ENCODE measurements around the gene RPS6KC1.
A peak's percentile ranks its signal among the peaks of the same experiment; 100 is the strongest.
"Not testable (repeated sequence)": the region's sequence is repeated elsewhere in the genome, so short reads cannot be mapped to it uniquely, and the experiment has no call there.

RPS6KC1 gene

GRCh38 chr1:213111502-213111901 lies 60.5 kb downstream of the RPS6KC1 start:
- no peak for DNase-seq

DNA sequence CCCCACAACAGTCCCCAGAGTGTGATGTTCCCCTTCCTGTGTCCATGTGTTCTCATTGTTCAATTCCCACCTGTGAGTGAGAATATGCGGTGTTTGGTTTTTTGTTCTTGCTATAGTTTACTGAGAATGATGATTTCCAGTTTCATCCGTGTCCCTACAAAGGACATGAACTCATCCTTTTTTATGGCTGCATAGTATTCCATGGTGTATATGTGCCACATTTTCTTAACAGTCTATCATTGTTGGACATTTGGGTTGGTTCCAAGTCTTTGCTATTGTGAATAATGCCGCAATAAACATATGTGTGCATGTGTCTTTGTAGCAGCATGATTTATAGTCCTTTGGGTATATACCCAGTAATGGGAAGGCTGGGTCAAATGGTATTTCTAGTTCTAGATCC lies 61.7 kb downstream of the RPS6KC1 start:
- DNase-seq, result not testable (repeated sequence)

DNA sequence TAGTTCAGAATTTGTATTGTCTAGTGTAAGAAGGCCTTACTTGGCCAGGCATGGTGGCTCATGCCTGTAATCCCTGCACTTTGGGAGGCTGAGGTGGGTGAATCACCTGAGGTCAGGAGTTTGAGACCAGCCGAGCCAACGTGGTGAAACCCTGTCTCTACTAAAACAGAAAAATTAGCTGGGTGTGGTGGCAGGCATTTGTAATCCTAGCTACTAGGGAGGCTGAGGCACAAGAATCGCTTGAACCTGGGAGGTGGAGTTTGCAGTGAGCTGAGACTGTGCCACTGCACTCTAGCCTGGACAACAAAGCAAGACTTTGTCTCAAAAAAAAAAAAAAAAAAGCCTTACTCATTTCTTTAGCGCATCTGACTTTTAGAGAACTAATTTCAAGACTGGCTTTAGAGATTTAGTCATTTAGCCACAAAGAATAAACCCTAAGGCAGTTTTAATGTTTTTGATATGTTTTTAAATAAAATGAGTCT lies 66.7 kb downstream of the RPS6KC1 start:
- DNase-seq, result peak; percentile 24

DNA sequence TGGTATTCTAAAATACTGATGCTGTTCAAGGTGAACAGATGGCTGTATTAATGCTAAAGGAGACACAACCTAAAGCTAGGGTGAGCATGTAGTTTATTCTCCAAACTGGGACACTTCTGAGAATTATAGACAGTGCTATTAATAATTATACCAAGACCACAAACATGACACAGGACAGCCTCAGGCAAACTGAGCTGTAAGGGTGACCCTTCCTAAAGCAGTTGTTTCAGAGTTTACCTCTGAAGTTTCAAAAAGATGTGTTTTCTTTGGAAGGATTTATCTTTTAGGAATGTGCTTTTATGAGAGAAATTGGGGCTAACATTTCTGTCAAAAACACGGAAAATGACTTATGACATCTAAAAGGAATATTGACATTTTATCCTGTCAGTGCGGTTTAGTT lies 68.8 kb downstream of the RPS6KC1 start:
- DNase-seq, result no peak

DNA sequence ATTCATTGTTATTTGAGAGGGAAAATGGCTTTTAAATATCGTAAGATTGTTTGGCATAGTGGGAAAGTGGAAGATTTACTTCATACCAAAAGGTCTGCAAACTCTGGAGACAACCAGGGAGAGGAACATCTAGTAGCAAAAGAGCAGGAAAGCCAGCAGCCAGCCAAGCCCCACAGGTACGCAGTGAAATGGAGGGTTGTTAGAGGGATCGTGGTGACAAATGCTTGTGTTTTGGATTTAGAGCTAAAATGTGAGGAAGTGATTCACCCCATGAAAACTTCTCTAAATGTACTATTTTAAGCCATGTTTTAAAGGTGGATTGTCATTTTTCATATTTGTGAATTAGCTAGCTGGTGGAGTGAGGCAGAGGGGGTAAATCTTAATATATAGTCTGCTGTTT lies 69.3 kb downstream of the RPS6KC1 start:
- no peak for DNase-seq

DNA sequence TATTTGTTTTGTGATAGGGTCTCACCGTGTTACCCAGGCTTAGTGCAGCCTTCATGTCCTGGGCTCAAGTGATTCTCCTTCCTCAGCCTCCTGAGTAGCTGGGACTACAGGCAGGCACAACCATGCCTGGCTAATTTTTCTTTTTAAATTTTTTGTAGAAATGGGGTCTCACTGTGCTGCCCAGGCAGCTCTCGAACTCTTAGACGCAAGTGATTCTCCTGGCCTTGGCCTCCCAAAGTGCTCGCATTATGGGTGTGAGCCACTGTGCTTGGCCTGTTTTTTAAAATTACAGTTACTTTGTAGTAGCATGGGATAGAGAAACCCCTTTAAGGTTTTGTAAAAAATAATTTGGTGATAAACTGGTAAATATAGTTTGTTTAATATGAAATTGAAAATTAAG lies 69.9 kb downstream of the RPS6KC1 start:
- DNase-seq, result no peak

- no peak for DNase-seq
These were observed 71.5 kb downstream of the RPS6KC1 start for GRCh38 chr1:213122514-213122929.

DNA sequence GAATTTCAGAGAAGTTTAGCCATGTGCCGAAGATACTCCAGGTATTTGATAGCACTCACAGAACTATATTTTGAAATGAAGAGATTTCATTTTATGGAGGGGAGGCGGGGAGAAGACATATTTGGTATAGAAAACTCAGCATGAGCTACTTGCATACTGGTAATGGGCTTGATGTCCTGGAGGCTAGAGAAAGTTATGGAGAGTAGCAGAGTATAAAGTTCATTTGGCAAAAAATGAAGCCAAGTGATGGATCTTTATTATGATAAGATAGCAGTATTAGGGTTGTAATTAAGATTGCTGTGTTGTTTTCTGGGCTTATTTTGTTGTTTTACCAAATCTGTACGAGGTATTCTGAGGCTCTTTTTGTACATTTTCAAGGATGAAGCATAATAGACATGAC lies 72.0 kb downstream of the RPS6KC1 start:
- DNase-seq, result no peak

DNA sequence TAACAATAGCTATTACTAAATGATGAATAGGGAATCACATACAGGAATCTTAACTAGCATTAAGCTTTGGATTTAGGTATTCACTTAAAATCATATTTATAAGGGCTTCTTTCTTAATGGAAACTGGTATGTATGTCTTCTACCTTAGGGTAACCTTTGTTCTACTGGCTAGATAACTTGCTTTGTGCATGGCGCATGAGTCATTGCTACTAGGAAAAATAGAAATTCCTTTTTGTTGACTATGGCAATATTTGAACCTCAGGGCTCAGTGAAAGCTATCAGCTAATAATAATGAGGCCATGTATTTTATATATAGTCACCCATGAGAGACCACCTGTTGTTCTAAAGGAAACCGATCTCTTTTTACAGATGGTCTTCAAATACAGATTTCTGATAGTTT lies 72.5 kb downstream of the RPS6KC1 start:
- DNase-seq, result no peak

- DNase-seq, result no peak
These were observed 73.5 kb downstream of the RPS6KC1 start for GRCh38 chr1:213124590-213124989.

GRCh38 chr1:213125643-213126042 lies 74.6 kb downstream of the RPS6KC1 start:
- no peak for DNase-seq

GRCh38 chr1:213127074-213127473 lies 76.0 kb downstream of the RPS6KC1 start:
- no peak for DNase-seq

DNA sequence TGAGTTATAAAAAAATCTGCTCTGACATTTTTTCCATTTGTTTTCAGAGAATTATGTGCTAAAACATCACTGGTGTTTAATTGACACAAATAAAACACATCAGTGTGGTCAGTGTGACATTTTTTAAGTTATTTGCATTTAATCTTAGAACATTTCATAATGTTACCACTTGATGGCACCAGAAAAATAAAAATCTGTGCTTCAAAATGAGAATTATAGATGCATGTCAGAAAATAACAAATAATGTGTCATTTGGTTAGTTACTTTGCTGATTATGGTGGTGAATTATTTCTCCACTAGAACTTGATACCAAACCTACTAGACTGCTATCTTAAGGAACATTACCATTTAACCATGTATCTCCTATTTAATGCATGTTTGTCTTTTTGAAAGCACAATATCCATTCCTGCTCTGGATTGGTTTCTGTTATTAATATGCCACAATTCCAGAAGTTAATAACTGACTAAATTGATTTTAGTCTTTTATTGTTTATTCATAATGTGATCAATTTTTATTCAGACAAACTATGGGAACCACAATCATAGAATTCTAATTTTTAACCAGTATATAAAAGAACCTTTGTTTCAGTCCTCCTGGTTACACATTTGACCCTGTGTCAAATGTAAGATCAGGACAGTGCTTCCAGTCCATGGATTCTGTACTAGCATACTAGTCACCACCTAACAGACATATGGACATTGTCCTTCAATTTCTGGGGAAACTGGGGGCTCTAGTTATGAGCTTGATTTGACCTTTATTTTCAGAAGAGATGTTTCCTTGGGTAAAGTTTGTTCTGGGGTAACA lies 81.0 kb downstream of the RPS6KC1 start:
- no peak for DNase-seq

GRCh38 chr1:213135572-213135971 lies 84.5 kb downstream of the RPS6KC1 start:
- no peak for DNase-seq

GRCh38 chr1:213136190-213136917 lies 85.3 kb downstream of the RPS6KC1 start:
- DNase-seq, result no peak

DNA sequence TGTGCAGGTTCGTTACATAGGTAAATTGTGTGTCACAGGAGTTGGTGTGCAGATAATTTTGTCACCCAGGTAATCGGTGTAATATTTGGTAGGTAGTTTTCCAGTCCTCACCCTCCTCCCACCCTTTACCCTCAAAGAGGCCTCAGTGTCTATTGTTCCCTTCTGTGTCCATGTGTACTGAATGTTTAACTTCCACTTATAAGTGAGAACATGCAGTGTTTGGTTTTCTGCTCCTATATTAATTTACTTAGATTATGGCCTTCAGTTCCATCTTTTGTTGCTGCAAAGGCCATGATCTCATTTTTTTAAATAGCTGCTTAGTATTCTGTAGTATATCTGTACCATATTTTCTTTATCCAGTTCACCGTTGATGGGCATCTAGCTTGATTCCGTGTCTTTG lies 87.3 kb downstream of the RPS6KC1 start:
- no peak for DNase-seq

DNA sequence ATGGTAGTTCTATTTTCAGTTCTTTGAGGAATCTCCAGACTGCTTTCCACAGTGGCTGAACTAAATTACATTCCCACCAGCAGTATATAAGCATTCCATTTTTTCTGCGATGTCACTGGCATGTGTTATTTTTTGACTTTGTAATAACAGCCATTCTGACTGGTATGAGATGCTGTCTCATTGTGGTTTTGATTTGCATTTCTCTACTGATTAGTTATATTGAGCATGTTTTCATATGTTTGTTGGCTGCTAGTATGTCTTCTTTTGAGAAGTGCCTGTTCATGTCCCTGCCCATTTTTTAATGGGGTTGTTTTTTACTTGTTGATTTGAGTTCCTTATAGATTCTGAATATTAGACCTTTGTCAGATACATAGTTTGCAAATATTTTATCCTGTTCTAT lies 87.9 kb downstream of the RPS6KC1 start:
- no peak for DNase-seq

DNA sequence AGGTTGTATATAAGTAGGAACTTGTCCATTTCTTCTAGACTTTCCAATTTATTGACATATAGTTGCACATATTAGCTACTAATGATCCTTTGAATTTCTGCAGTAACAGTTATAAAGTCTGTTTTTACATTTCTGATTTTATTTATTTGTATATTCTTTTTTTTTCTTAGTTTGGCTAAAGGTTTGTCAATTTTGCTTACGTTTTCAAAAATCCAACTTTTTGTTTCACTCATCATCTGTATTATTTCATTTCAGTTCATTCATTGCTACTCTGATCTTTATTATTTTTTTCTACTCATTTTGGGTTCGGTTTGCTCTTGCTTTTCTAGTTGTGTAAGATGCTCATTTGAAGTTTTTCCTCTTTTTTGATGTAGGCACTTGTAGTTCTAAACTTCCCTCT lies 97.9 kb downstream of the RPS6KC1 start:
- no peak for DNase-seq

GRCh38 chr1:213150090-213150489 lies 99.0 kb downstream of the RPS6KC1 start:
- not testable (repeated sequence) for DNase-seq

DNA sequence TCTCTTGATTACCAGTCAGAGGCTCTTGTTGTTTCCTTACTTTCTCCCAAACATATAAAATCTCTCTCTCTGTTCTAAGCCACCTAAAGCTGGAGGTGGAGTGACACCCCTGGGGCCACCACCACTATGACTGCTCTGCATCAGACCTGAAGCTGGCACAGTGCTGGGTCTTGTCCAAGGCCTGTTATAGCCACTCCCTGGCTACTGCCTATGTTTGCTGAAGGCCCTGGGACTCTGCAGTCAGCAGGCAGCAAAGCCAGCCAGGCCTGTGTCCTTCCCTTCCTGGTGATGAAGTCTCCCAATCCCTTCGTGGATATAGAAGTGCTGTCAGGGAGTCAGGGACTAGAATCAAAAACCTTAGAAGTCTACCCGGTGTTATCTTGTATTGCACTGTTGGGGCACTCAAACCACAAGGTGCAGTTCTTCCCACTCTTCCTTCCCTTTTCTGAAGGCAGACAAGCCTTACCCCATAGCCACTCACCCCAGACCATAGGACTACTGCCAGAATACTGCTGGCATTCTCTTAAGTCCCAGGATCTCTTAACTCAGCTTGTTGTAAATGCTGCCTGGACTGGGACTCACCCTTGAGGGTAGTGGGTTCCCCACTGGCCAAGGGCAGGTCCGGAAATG lies 103.1 kb downstream of the RPS6KC1 start:
- DNase-seq, result no peak

DNA sequence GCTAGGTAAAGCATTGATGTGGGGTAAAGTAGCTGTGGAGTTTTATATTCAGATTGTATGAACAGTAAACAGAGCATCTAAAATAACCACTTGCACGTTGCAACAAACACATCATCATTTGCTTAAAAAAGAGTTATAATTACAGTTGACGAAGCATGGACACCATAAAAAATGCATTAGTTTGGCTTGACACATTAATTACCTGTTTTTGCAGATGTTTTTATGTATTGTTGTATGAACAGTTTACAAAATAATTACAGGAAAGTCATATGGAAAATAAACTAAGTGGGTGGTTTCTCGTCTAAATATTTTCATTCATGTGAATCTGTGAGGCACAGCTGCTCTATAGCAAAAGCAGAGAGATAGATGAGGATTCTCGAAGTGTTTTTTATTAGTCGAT lies 108.3 kb downstream of the RPS6KC1 start:
- DNase-seq, result no peak

DNA sequence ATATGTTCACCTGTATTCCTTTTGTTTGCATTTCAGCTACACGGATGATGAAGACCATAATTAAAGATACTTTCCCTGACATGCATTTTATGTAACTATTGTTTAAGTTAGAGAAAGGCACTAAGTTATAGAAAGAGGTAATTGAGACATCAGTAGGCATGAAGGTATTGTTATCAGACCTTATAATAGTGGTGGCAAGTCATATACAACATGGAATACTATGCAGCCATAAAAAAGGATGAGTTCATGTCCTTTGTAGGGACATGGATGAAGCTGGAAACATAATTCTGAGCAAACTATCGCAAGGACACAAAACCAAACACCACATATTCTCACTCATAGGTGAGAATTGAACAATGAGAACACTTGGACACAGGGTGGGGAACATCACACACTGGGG lies 109.4 kb downstream of the RPS6KC1 start:
- not testable (repeated sequence) for DNase-seq

- no peak for DNase-seq
These were observed 111.3 kb downstream of the RPS6KC1 start for GRCh38 chr1:213162338-213162737.

DNA sequence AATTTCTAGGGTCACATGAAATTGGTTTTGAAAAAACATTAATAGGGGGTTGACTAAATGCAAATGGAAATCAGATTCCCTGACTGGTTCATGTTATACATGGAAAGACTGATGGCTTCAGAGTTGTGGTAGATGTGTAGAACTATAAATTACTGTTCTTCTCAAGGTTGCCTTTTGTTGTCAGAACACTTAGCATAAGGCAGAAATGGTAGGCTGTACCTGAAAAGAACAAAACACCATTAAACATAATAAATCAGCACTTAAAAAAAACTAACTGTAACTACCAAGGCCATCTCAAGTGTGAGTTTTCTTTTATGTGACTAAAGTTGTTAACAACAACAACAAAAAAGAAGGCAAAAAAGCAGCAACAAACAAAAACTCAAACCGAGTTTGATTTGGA lies 111.8 kb downstream of the RPS6KC1 start:
- no peak for DNase-seq
